ENCODE results near the gene SEC23IP.
A peak's percentile ranks its signal among the peaks of the same experiment; 100 is the strongest.
"Not testable (repeated sequence)": the region's sequence is repeated elsewhere in the genome, so short reads cannot be mapped to it uniquely, and the experiment has no call there.

Gene SEC23IP

DNA sequence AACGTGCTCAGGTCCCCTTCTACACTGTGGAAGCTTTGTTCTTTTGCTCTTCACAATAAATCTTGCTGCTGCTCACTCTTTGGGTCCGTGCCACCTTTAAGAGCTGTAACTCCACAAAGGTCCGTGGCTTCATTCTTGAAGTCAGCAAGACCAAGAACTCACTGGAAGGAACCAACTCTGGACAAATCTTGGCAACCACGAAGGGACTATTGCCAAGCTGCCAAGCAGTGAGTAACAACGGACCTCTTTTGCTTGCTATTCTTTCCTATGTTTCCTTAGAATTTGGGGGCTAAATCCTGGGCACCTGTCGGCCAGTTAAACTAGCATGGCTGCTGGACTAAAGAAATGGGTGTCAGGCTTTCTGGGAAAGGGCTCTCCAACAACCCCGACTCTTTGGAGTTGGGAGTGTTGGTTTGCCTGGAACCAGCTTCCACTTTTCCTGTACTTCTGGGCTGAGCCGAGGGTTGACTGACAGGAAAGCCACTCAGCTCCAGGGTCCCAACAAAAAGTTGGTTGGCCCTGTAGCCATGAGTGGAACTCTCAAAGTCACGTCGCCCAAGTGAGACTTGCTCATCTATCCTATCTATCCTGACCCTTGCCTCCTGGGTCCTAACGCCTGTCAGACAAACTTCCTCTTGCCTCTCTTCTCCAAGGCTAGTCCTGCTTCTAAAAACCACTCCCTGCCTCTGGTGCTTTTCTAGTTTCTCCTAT, 8.5 kb upstream of the SEC23IP start:
- not testable (repeated sequence) for DNase-seq (ENCODE audit: low read depth in 2 of 2)

- not testable (repeated sequence) for DNase-seq (ENCODE audit: low read depth in 2 of 2)
Measured at GRCh38 chr10:119886070-119886469, 6.5 kb upstream of the SEC23IP start.

- not testable (repeated sequence) for DNase-seq (ENCODE audit: low read depth in 2 of 2)
Measured at GRCh38 chr10:119888715-119889114, 3.8 kb upstream of the SEC23IP start.

GRCh38 chr10:119889201-119889600, 3.3 kb upstream of the SEC23IP start:
- not testable (repeated sequence) for DNase-seq (ENCODE audit: low read depth in 2 of 2)

GRCh38 chr10:119890307-119890706, 2.2 kb upstream of the SEC23IP start:
- DNase-seq (ENCODE audit: low read depth in 2 of 2): not testable (repeated sequence)

DNA sequence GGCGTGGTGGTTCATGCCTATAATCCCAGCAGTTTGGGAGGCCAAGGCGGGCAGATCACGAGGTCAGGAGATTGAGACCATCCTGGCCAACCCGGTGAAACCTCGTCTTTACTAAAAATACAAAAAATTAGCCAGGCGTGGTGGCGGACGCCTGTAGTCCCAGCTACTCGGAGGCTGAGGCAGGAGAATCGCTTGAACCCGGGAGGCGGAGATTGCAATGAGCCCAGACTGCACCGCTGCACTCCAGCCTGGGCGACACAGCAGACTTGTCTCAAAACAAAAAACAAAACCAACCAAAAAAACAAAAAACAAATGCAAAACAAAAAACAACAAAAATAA, 712 bp upstream of the SEC23IP start:
- not testable (repeated sequence) for DNase-seq (ENCODE audit: low read depth in 2 of 2)

- no peak for DNase-seq (ENCODE audit: low read depth in 2 of 2)
Measured at GRCh38 chr10:119893074-119893473, 544 bp downstream of the SEC23IP start.

- no peak for DNase-seq (ENCODE audit: low read depth in 2 of 2)
Measured at GRCh38 chr10:119893845-119894427, 1.4 kb downstream of the SEC23IP start.

DNA sequence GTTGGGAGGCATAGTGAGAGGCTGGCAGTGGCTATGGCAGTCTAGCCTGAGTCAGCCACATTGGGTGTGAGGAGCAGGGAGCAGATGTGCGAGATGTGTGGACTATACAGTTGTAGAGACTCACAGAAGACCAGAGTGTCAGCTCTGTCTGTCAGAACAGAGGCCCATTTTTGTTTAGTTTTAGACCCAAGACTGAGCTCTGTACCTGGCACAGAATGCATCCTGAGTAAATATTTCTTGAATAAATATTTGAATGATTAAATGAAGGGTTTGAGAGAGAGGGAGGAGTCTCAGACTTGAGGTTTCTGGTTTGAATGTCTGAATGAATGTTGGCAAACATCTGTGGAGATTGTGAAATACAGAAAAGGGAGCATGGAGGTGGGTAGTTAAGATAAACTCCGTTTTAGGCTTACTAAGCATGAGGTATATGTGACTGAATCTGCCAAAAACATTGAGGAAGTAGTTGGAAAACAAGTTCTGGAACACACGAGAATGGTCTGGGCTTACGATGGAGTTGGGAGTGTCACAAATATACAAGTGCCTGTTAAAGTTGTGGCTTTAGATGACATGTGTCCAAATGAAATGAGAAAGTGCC, 3.6 kb downstream of the SEC23IP start:
- peak in 1 of 2 experiments; percentile 40 for DNase-seq (ENCODE audit: low read depth in 2 of 2)

- no peak for DNase-seq (ENCODE audit: low read depth in 2 of 2)
Measured at GRCh38 chr10:119896937-119897770, 4.6 kb downstream of the SEC23IP start.

- no peak for DNase-seq (ENCODE audit: low read depth in 2 of 2)
Measured at GRCh38 chr10:119898577-119898976, 6.0 kb downstream of the SEC23IP start.

- no peak for DNase-seq (ENCODE audit: low read depth in 2 of 2)
Measured at GRCh38 chr10:119903946-119904666, 11.6 kb downstream of the SEC23IP start.

DNA sequence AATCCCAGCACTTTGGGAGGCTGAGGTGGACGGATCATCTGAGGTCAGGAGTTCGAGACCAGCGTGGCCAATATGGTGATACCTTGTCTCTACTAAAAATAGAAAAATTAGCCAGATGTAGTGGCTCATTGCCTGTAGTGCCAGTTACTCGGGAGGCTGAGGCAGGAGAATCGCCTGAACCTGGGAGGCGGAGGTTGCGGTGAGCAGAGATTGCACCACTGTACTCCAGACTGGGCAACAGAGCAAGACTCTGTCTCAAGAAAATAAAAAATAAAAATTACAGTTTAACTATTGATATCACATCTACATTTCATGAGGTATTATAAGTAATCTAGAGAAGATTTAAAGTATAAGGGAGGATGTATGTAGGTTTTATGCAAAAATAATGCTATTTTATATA, 15.2 kb downstream of the SEC23IP start:
- not testable (repeated sequence) for DNase-seq (ENCODE audit: low read depth in 2 of 2)

- peak; percentile 33 to 39 for DNase-seq (ENCODE audit: low read depth in 2 of 2)
Measured at GRCh38 chr10:119908166-119908565, 15.6 kb downstream of the SEC23IP start.

DNA sequence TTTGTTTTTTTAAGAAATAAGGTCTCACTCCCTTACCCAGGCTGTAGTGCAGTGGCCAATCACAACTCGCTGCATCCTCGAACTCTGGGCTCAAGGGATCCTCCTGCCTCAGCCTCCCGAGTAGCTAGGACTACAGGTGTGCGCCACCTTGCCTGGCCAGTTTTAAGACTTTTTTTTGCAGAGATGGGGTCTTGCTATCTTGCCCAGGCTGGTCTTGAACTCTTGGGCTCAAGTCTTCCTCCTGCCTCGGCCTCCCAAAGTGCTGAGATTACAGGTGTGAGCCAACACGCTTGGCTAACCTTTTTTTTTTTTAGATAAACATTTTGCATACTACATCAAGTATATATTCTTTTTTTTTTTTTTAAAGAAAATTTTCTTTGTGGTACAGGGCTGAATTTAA, 18.2 kb downstream of the SEC23IP start:
- DNase-seq (ENCODE audit: low read depth in 2 of 2): no peak

- DNase-seq (ENCODE audit: low read depth in 2 of 2): no peak
Measured at GRCh38 chr10:119917777-119918176, 25.2 kb downstream of the SEC23IP start.

DNA sequence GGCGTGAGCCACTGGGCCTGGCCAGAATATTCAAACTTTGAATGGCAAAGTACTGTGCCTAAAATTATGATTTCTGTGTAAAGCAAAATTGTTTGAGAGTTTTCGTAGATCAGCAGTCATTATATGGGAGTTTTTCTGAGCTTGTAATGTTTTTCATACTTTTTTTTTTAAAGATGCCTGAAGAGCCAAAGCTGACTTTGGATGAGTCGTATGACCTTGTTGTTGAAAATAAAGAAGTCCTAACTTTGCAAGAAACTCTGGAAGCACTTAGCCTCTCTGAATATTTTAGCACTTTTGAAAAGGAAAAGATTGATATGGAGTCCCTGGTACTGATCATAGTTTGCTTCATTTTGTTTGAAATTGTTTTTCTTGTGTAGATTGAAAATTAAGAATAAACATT, 26.7 kb downstream of the SEC23IP start:
- DNase-seq (ENCODE audit: low read depth in 2 of 2): no peak

DNA sequence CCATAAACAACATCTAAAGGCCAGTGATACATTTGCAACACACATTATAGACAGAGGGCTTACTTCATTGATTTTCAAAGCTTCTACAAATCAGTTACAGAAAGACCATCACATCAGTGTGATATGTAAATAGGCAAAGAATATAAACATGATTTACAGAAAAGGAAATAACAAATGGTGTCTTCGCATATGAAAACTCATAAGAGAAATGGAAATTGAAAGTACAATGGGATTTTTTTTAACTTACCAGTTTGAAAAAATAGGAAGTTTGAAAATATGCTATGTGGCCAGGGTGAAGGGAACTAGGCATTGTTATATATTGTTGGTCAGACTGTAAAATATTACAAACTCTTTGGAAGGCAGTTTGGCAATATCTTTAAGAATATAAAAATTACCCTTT, 27.3 kb downstream of the SEC23IP start:
- no peak for DNase-seq (ENCODE audit: low read depth in 2 of 2)

DNA sequence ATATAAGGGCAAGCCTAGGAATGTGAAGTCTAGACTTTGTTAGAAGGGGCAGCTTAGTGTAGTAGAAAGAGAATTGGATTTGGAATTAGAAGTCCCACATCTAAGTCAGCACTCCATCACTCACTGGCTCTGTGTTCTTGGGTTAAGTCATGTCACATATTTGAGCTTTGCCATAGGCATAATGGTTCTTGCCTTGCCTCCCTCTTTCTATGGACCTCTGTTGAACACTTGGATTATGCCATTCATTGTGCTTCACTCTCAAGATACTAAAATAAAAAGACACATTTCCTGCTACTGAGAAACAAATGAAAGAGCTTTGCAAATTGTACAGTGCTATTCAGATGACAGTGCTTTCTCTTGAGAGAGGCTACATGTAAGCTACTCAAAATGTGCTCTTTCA, 35.9 kb downstream of the SEC23IP start:
- no peak for DNase-seq (ENCODE audit: low read depth in 2 of 2)

- no peak for DNase-seq (ENCODE audit: low read depth in 2 of 2)
Measured at GRCh38 chr10:119931871-119932270, 39.3 kb downstream of the SEC23IP start.

DNA sequence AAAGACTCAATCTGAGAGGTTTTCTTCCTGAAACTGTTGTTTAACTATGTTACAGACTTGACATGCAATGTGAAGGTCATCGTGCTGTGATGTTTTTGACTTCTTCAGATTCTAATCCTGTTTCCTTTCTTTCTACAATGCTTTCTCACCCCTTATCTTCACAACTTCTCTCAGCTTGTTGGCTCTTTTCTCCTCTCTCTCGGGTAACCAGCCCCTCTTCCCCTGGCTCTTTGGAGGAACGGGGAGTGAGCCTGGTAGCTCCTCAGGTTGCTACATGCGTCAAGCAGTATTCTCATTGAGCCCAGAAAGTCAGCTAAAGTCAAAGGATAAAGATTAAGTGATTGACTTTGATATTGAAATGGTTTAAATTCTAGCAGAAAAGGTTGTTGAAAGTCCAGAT, 40.1 kb downstream of the SEC23IP start:
- no peak for DNase-seq (ENCODE audit: low read depth in 2 of 2)

DNA sequence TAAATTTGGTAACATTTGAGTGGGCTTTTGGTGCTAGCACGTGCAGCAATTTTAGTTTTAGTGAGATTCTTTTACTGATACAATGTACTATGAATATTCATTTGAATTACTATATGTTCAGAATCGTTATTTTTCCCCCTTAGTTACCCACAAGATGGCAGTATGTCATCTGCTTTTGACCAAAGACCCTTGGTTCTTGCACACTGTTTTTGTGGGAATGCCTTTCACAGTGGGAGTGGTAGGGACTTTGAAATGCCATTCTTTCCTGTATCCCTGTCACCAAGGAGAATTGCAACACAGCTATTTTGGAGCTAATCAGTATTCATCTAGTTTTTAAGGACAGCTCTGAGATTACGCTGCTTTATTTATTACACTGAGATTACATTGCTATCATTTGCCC, 40.6 kb downstream of the SEC23IP start:
- DNase-seq (ENCODE audit: low read depth in 2 of 2): no peak
